GM19395 (cell line): ENCODE measurements around the gene ATP9B.
"Not testable (repeated sequence)": the region's sequence is repeated elsewhere in the genome, so short reads cannot be mapped to it uniquely, and the experiment has no call there.

ENCODE experiments used
- ATAC-seq: cut with Tn5 transposase; IDR thresholded peaks from one replicate; pipeline ENCODE4 v1.9.1; 2021; ENCODE audit warnings: mild to moderate bottlenecking, moderate library complexity; ENCODE audit not compliant: unreplicated experiment

Gene ATP9B

GRCh38 chr18:79322441-79322840 lies 253.2 kb downstream of the ATP9B start:
- ATAC-seq, result no peak

- ATAC-seq, result no peak
Observed at GRCh38 chr18:79323471-79323870, 254.3 kb downstream of the ATP9B start.

- ATAC-seq, result no peak
Observed at GRCh38 chr18:79326413-79327198, 257.4 kb downstream of the ATP9B start.

GRCh38 chr18:79327199-79327721 lies 258.1 kb downstream of the ATP9B start:
- ATAC-seq, result no peak

GRCh38 chr18:79327915-79328314 lies 258.7 kb downstream of the ATP9B start:
- not testable (repeated sequence) for ATAC-seq

GRCh38 chr18:79328887-79329286 lies 259.7 kb downstream of the ATP9B start:
- ATAC-seq, result no peak

GRCh38 chr18:79329786-79330185 lies 260.6 kb downstream of the ATP9B start:
- no peak for ATAC-seq

GRCh38 chr18:79332646-79333045 lies 263.5 kb downstream of the ATP9B start:
- ATAC-seq, result no peak

- no peak for ATAC-seq
Observed at GRCh38 chr18:79333046-79333445, 263.9 kb downstream of the ATP9B start.

GRCh38 chr18:79334496-79335233 lies 265.5 kb downstream of the ATP9B start:
- no peak for ATAC-seq

- no peak for ATAC-seq
Observed at GRCh38 chr18:79335833-79336360, 266.7 kb downstream of the ATP9B start.

- ATAC-seq, result no peak
Observed at GRCh38 chr18:79336556-79337142, 267.5 kb downstream of the ATP9B start.

GRCh38 chr18:79337184-79337583 lies 268.0 kb downstream of the ATP9B start:
- no peak for ATAC-seq

- no peak for ATAC-seq
Observed at GRCh38 chr18:79337620-79338019, 268.4 kb downstream of the ATP9B start.

GRCh38 chr18:79339094-79339908 lies 270.1 kb downstream of the ATP9B start:
- no peak for ATAC-seq

- ATAC-seq, result no peak
Observed at GRCh38 chr18:79343567-79344207, 274.5 kb downstream of the ATP9B start.

GRCh38 chr18:79344208-79344581 lies 275.0 kb downstream of the ATP9B start:
- no peak for ATAC-seq

GRCh38 chr18:79345366-79345765 lies 276.2 kb downstream of the ATP9B start:
- ATAC-seq, result no peak

- ATAC-seq, result no peak
Observed at GRCh38 chr18:79345981-79346380, 276.8 kb downstream of the ATP9B start.

GRCh38 chr18:79348066-79348465 lies 278.9 kb downstream of the ATP9B start:
- no peak for ATAC-seq
